GM12892 (cell line): ENCODE data around the gene CPLX1.

Source experiments
- DNase-seq: peaks from one replicate; pipeline ENCODE4 v3.0.0; 2011; ENCODE audit not compliant: insufficient read length
- FAIRE-seq: peaks from 2 replicates; lab custom pipeline; 2011; peaks lifted over from hg19 to GRCh38; lab: Jason Lieb, UNC
- POLR2A ChIP-seq: IDR thresholded peaks from 2 replicates; pipeline ENCODE4 v1.6.1; 2011; ENCODE audit warnings: low read depth, low read length, control low read depth
- POLR2AphosphoS5 ChIP-seq: IDR thresholded peaks from 2 replicates; pipeline ENCODE4 v1.6.1; 2011; ENCODE audit warnings: low read depth, low read length, control low read depth
- TAF1 ChIP-seq: IDR thresholded peaks from 2 replicates; pipeline ENCODE4 v1.6.1; 2011; ENCODE audit warnings: low read depth, mild to moderate bottlenecking, control low read depth, low read length, borderline replicate concordance

Gene CPLX1

GRCh38 chr4:854356-854755 is 28.4 kb upstream of the CPLX1 start:
- no peak for TF ChIP-seq POLR2AphosphoS5
- no peak for TF ChIP-seq TAF1
- no peak for TF ChIP-seq POLR2A
- DNase-seq = no peak
- FAIRE-seq = no peak

DNA sequence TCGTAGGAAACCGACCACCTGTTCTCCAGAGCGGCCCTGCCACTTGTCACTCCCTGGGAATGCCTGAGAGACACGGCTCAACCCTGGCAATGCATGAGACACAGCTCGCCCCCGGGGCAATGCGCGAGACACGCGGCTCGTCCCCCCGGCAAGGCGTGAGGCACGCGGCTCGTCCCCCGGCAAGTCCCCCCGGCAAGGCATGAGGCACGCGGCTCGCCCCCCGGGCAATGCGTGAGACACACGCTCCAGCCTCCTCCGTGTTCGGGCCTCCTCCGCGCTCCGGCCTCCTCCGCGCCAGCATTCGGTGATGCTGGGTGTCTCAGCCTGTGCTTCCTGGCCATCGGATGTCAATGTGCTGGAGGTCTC is 27.5 kb upstream of the CPLX1 start:
- DNase-seq (no peak), FAIRE-seq (no peak)
- no peak for TF ChIP-seq POLR2AphosphoS5
- TF ChIP-seq POLR2A = no peak
- no peak for TF ChIP-seq TAF1

DNA sequence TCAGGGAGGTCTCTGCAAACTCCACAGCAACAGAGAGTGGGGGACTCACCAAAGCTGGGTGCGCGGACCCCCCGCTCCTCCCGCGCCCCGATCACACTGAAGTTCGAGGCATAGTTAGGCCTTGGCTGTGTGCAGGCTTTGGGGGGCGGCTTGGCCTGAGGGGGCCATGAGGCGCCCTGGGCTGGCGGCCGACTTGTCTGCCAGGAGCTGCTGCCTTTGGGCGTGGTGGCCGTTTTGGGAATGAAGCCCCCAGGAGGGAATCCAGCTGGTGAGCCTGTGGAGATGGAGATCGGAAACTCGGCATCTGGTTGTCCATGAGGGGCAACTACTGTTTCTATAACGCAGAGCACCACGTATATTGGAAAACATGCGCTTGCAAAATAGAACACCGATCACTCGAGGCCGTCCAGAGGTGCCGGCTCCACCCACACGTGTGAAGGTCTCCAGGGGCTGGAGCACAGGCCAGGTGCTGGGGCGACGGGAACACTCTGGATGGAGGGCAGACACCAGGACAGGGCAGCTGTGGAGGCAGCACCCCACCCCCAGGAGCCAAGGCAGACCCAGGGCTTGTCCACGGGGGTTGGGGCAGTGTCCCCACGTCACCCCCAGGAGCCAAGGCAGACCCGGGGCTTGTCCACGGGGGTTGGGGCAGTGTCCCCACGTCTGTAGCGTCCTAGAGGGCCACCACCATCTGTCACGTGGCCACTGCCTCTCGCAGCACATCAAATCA is 25.9 kb upstream of the CPLX1 start:
- DNase-seq (no peak), FAIRE-seq (no peak)
- no peak for TF ChIP-seq POLR2A
- TF ChIP-seq TAF1 = no peak
- no peak for TF ChIP-seq POLR2AphosphoS5

DNA sequence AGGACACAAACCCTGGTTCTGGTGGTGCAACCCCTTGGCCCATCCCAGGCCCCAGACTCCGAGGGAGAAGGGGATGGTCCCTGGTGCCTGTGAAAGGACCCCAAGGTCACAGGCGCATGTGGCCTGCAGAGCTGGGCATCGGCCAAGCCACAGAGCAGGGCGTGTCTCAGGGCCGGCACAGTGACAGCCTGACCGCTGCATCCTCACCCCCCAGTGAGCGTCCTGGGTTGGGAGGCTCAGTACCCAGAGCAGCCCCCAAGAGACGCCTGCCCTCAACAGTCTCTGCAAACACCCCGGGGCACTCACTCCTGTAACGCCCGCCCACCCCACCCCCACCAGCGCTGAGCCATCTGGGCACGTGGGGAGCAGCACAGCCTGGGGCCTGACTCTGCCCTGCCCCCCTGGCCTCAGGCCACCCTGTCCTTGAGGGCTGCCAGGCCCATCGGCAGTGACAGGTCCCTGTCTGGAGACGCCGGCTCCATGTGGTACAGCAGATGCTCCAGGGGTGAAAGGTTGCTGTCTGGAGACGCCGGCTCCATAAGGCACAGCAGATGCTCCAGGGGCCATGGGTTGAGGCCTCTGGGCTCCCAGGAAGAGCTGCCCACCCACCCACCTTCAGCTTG is 24.5 kb upstream of the CPLX1 start:
- no peak for TF ChIP-seq TAF1
- DNase-seq (no peak), FAIRE-seq (no peak)

- no peak for DNase-seq
These were observed 23.7 kb upstream of the CPLX1 start for GRCh38 chr4:849478-850175.

DNA sequence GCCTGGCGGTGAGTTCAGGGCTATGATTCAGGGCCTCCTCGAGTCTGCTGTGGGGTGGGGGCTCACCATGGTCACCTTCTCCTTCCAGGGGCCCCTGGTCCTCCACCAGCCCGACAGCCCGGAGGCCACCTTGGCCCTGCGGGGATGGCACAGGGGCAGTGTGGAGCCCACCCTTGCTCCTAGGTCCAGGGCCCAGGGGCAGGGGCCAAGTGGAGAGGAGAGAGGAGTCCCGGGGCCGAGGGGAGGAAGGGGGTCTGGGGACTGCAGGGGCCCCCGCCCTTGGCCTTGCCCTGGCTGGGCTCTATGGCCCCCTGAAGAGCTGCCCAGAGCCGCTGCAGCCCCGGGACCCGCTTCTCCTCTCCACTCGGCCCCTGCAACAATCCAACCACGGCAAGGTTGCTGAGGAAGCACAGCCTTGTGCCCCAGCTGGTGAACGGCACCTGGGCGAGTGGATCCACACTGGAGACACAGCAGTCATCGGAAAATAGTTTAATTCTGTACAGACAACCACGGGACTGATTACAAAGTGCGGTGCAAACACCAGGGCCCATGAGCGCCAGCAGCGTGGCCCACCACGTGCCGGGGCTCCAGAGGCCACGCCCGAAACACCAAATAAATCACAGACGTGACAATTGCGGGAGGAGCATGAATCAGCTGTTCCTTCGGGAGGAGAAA is 23.0 kb upstream of the CPLX1 start:
- TF ChIP-seq TAF1 (no peak), POLR2AphosphoS5 (no peak), POLR2A (no peak)
- no peak for DNase-seq
- no peak for FAIRE-seq

More at GRCh38 chr4:849478-850175, 23.7 kb upstream of the CPLX1 start:
- no peak for FAIRE-seq
- TF ChIP-seq TAF1 = no peak
- no peak for TF ChIP-seq POLR2A
- TF ChIP-seq POLR2AphosphoS5 = no peak

GRCh38 chr4:848307-848691 is 22.4 kb upstream of the CPLX1 start:
- FAIRE-seq = no peak
- DNase-seq = no peak
- TF ChIP-seq TAF1 = no peak
- no peak for TF ChIP-seq POLR2AphosphoS5
- no peak for TF ChIP-seq POLR2A

- FAIRE-seq = no peak
- TF ChIP-seq TAF1 (no peak), POLR2AphosphoS5 (no peak), POLR2A (no peak)
- no peak for DNase-seq
These were observed 19.9 kb upstream of the CPLX1 start for GRCh38 chr4:845836-846251.

DNA sequence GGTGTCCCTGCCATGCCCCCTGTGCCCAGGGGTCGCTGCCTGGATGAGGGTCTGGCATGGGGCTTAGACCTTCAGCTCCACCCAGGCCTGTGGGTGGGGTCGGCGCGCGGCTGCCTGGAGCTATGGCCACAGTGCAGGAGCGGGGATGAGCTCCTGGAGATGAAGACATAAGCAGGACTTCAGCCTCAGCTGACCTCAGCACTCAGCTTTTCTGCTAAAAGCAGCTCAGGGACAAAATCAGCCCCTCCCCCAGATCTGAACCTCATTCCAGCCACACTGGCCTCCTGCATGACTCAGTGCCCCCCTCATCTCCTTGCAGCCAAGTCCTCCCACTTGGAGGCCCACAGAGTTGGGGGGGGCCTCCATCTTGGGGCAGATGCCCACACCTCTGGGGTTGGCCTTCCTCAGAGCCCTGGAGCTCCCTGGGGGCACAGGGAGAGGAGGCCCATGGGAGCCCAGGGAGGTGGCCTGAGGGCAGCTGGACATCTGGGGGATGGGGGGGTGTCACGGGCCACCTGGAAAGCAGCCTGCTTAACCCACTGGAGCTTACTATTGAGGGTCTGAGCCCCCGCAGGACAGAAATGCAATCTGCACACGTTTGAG is 19.4 kb upstream of the CPLX1 start:
- FAIRE-seq = no peak
- no peak for DNase-seq

DNA sequence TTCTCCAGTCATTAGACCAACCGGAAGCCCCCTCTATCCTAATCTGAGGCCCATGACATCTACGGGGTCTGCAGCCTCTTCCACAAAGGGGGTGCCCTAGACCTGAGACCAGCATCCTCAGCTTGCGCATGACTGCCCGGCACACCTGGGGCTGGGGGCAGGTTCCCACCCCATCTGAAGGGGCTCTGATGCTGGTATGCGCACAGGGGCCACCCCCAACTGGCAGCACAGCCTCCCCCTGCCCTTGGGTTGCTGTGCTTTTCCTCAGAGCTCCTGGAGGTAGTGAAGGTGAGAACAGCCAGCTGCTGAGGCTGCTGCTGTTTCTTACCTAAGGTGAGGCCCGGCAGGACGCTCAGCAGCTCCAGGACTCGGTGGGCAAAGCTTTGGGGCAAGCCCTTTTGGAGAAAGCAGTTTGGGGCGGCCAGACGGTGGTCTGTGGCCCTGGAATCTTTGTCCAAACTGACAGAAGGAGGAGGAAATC is 18.9 kb upstream of the CPLX1 start:
- DNase-seq (no peak), FAIRE-seq (no peak)
- TF ChIP-seq POLR2A (no peak), POLR2AphosphoS5 (no peak), TAF1 (no peak)

More for the DNA sequence above, 19.4 kb upstream of the CPLX1 start:
- TF ChIP-seq TAF1 (no peak), POLR2A (no peak), POLR2AphosphoS5 (no peak)
